Measurements from ENCODE around the gene HKDC1.
A peak's percentile ranks its signal among the peaks of the same experiment; 100 is the strongest.

The HKDC1 gene

DNA sequence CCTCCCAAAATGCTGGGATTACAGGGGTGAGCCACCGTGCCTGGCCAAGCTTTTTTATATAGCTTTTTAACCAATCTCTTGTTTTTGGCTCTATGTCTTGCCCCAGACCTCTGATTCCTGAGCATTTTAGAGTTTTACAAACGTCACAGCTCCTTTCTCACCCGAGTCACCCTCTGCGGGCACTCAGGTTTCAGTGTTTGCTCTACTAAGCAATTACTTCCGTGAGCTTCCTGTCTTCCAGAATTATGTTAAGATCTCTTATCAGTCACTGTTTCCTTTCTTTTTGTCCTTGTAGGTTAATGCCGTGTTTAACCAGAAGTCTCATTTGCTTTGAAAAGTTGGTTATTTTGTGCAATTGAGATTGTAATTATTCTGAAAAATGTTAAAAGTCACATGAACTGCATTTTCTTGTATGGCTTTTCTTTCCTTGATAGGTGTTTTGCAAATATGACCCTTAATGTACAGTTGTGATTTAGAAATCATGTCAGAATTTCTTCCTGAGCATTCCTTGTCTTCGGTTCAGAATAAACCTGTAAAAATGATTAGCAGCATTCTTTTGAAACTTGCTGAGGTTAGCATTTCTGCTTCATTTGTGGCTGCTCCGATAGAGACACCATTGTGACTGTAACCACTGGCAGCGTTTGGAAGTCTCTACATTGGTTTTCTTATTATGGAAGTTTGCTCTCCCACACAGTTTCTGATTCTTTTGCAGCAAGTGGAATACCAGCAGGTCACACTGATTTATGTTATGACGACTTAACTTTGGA is 4.5 kb upstream of the HKDC1 start:
- DNase-seq (ENCODE audit: low read depth in 2 of 2), result no peak

DNA sequence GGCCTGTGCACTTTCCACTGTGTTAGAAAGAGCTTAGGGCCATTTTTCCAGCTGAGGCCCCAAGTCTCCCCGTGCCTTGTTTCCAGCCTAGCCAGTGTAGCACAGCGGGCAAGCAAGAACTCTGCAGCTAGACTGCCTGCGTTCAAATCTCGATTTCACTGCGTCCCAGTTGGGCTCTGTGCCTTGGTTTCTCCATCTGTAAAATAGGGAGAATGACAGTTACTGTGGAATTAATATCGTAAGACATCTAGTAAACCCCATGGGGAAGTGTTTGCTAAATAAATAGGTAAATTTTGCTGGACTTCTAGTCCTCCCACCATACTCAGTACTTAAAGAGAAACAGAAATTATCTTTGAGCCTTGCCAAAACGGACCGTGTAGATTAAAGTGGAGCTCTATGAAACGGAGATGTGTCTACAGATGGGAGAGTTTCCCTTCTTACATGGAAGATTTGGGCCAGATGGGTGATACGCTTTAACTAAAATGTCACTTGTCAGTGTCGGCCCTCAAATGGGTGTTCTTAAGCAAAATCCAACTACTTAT is 3.5 kb upstream of the HKDC1 start:
- no peak for DNase-seq (ENCODE audit: low read depth in 2 of 2)

DNA sequence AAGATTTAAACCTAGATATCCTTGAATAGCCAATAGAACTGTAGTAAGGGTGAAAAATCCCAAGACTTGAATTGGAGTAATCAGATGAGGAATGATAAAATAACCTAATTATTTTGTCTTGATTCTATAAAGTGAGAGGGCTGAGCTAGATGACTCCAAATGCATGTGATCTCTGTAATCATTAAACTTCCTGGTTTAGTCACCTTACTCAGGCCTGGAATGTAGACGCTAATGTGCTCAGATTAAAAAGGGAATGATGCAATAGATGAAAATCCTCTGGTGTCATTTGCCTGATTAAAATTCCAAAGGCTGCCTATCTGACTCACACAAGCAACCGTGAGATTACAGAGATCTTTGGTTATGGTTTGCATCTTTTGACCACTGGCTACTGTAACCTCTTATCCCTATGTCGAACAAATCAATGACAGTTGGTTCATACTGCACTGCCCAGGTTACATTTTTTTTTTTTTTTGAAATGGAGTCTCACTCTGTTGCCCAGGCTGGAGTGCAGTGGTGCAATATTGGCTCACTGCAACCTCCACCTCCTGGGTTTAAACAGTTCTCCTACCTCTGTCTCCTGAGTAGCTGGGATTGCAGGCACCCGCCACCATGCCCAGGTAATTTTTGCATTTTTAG is 2.9 kb upstream of the HKDC1 start:
- DNase-seq (ENCODE audit: low read depth in 2 of 2), result no peak

DNA sequence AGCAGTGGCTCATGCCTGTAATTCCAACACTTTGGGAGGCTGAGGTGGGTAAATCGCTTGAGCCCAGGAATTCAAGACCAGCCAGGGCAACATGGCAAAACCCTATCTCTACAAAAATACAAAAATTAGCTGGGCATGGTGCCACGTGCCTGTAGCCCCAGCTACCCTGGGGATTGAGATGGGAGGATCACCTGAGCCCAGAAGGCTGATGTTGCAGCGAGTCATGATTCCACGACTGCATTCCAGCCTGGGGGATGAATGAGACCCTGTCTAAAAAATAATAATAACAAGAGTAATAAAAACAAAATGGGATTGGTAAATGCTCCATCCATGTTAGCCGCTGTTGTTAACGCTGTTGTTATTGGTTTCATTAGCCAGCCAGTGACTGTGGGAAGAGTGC is 1.3 kb upstream of the HKDC1 start:
- no peak for DNase-seq (ENCODE audit: low read depth in 2 of 2)

DNA sequence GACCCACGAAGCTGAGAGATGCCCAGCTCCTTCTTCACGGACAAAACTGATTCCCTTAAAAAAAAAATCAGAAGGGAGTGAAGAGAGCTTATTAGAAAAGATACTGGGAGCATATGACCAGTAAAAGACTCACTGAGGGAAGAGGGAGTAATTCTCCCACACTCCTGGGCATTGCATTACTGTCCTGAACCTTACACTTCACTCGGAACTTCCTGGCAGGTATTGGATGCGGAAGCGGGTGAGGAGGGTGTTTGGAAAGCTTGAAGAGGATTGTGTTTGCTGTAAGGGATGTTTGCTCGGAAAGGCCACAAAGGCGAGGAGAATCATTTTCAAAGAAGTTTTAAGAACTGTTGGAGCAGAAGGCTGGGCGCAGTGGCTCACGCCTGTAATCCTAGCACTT is 375 bp downstream of the HKDC1 start:
- DNase-seq (ENCODE audit: low read depth in 2 of 2), result no peak

DNA sequence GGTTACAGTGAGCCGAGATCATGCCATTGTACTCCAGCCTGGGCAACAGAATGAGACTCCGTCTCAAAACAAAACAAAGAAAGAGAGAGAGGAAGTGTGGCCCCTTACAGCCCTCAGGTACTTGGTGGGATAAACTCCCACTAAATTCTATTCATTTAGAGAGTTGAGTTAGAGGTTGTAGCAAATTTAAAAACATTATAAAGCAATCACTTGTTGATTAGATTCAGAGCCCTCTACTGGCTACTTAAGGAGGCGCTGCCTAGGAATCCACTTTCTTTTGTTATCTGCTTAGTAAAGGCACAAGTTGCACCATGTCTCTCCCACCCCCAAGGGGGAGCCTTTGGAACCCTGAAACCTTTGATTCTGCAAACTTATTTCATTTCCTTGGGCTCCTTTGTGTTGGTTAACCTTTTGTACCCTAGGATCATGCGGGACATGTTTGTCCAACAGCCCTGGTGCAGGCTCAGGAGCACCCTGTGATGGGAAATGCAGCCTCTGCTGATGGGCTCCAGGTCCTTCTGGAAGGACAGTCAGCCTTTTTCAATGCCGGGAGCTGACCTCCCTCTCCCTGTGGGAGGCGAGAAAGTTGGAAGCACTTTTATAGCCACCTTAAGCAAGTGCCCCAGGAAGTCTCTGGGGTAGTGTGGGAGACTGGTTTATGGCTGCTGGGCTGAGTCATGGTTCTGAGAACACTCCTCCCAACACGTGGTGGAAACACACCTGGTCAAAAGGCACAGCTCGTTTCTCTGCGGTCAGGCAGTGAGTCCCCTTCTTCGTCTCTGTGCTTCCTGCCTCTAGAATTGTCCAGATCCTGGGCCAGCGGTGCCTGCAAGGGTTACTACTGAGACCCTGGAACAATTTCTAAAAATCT is 2.3 kb downstream of the HKDC1 start:
- peak; percentile 51 to 70 for DNase-seq (ENCODE audit: low read depth in 2 of 2)

DNA sequence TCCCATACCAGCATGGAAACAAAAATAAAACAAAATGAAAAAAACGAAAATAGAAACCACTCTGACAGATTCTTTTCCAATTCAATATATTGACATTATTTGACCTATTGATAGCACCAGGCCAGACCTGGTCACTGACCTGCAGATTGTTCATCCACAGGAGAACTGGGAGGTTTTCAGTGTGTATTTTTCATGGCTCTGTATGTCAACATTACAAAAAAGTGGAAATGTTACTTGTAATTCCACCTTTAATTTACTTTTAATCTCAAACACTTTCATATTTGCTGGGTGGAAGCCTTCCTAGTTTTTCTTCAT is 2.9 kb downstream of the HKDC1 start:
- DNase-seq (ENCODE audit: low read depth in 2 of 2), result no peak

DNA sequence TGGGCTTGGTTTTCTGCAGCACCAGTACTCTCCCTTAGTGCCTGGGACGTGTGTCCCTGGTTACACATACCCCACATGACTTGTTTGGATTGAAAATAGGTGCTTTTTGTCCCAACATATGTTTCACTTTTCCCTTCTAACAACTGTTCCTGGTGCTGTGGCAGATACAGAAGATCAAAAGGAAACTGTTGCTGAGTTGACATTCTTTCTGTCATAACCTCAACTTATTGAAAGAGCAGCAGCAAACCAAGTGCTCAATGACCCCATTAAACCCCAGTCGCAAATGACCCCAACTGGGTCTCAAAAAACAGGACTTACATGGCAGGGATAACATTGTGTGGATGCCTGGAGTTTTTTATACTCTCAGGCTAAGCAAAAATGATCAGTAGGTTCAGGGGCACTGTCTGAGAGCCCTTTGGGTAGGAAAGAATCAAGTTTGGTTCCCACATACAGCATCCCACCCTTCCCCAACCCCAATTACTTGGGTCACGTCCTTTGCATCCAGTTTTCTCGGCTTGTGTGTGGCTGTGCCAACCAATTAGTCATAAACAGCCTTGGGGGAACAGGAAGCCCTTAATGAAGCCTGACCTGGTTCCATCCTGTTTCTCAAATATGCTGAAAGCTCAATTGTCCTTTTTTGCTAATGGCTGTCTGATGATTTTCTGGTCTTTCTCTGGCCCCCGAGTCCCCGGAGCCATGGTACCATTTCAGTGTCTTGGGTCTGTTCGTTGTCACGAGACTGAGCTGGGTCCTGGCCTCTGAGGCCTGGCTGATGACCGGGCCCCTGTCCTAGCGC is 4.9 kb downstream of the HKDC1 start:
- DNase-seq (ENCODE audit: low read depth in 2 of 2), result no peak

DNA sequence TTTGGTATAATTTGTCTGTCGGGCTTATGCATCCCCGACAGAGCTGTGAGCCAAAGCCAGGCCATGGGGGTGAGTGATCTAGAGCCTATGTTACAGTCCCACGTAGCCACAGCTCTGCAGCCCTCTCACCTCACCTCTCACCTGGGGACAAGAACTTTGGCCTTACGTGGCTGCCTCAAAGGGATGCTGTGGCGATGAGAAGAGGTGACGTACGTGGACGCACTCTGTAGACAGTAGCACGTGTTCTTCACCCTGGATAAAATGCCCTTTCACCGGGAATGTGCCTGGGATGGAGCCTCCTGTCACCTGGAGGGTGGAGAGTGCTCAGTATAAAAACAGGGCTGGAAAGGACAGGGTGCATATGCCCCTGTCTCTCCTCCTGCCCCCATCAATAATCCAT is 5.5 kb downstream of the HKDC1 start:
- no peak for DNase-seq (ENCODE audit: low read depth in 2 of 2)

DNA sequence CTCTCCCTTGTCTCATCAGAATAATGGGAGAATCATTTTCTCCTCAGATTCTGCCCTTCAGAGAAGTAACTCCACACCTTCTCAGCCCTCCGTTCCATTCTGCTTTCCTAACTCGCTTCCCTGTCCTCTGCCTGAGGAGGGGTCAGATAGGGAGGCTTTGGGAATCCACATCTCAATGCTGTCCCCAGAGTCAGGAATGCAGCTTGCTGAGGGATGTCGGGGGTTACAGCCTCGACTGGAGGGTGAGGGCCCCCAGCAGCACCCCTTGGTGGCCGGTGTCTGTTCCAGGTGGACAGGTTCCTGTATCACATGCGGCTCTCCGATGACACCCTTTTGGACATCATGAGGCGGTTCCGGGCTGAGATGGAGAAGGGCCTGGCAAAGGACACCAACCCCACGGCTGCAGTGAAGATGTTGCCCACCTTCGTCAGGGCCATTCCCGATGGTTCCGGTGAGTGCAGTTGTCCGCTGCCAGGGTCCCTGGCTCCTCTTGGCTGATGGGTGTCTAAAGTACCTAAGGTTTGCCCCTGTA is 6.9 kb downstream of the HKDC1 start:
- no peak for DNase-seq (ENCODE audit: low read depth in 2 of 2)

DNA sequence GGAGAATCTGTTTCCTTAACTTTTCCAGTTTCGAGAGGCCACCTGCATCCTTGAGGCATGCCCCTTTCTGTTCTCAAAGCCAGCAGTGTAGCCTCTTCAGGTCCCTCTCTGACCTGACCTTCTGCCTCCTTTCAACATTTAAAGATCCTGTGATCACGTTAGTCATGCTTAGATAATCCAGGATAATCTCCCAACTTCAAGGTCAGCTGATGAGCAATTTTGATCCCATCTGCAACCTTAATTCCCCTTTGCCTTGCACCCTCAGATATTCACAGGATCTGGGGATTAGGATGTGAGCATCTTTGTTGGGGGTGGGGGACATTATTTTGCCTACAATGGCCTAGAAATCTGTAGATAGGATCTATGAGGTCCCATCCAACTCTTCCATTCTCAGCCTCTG is 8.0 kb downstream of the HKDC1 start:
- DNase-seq (ENCODE audit: low read depth in 2 of 2), result no peak

DNA sequence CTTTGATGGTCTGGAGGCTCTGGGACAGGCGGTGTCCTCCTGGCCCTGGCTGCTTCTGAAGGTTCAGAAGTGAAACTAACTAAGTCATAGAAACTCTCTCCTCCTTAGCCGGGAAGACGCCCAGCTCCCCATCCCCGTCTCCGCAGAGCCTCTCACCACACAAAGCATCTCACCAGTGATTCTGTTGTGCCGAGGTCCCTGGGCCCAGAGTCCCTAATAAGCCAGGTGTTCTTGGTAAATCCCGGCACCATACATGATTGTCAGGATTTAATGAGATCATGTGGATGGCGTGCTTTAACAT is 9.4 kb downstream of the HKDC1 start:
- DNase-seq (ENCODE audit: low read depth in 2 of 2), result no peak

DNA sequence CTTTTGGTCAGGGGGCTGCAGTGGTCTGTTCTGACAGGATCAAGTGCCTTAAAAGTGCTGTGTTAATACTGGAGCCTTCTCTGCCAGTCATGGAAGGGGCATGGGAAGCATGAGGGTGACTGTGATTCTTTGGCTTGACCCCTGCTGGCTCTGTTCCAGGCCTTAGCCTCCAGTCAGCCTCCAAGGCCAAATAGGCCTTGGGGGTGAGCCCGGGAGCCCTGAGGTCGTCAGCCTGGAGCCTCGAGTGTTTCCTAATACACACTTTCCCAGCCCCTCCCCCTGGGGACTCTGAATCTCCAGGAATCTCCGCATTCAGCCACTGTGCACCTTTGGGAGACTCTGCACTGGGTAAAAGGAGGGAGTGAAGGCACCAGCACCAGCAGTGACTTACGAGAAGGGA is 10.0 kb downstream of the HKDC1 start:
- no peak for DNase-seq (ENCODE audit: low read depth in 2 of 2)

DNA sequence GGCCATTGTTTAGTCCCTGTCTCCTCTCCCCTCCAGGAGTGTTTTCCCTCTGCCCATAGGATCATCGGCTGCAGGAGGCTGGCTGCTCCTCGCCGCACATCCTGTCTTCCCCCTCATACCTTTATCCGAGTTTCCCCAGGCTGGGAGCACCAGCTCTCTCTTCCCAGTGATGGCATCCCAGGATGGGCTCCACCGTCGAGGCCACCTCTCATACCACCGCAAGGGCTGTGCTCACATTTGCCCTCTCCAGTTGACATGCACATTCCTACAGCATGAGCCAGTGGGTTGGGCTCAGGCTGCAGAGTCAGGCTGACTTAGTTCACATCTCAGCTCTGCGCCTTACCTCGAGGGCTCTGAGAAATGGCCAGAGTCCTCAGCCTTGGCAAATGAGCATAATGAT is 12.1 kb downstream of the HKDC1 start:
- no peak for DNase-seq (ENCODE audit: low read depth in 2 of 2)

DNA sequence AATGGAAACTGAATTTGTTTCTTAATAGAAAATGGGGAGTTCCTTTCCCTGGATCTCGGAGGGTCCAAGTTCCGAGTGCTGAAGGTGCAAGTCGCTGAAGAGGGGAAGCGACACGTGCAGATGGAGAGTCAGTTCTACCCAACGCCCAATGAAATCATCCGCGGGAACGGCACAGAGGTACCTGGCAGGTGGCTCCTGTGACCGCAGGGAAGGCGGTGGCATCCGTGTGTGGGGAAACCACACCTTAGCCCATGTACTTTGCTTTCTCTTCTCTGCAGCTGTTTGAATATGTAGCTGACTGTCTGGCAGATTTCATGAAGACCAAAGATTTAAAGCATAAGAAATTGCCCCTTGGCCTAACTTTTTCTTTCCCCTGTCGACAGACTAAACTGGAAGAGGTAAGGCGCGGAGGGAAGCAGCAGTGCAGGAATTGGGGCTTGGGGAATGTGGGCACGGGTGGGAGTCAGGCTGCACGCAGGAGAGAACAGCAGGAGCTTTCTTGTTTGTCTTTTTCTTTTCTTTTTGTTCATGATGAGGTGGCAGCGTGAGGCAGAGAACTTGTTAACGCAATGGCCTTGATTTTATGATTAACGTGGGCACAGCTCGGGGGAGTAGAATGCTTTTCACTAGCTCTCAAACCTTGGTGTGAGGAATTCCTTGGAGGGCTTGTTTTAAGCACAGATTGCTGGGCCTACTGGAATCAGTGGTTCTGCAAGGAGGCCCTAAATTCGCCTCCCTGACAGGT is 12.8 kb downstream of the HKDC1 start:
- DNase-seq (ENCODE audit: low read depth in 2 of 2), result no peak

DNA sequence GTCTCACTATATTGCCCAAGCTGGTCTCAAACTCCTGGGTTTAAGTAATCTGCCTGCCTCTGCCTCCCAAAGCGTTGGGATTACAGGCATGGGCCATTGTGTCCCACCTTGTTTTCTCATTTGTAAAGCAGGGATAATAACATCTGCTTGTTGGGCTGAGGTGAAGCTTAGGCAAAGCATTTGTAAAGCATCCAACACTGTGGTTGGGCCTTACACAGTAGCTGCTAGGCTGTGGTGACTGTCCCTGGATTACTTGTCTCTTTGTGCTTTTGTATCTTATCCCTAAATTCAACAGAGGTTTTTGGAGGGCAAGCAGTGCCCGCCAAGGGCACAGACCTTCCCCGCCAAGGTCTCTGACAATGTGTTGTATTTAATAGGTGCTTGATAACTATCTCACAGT is 14.3 kb downstream of the HKDC1 start:
- no peak for DNase-seq (ENCODE audit: low read depth in 2 of 2)

DNA sequence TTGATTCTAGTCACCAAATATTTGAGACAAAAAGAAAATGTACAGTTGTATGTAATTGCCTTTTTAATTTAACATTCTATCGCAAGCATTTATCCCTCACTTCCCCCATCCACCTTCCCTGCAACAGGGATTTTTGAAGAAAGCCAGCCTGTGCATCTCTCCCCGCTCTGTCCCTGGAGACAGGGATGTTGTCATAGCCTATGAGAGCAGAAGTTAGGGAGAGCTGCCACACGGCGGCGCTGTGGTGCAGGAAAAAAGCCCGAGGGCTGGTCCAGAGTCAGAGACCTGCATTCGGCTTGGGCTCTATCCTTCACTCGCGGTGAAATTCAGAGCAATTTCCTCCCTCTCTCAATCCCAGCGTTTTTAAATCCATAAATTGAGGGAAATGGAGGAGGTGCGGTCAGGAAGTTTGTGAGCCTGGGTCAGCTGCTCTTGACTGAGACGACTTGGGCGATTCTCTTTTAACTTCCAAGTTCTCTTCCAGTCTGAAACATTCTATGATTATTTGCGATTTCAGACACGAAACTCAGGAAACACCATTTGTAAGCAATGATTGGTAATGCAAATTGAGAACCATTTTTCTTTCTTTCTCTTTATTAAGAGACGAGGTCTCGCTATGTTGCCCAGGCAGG is 17.5 kb downstream of the HKDC1 start:
- peak; percentile 71 to 73 for DNase-seq (ENCODE audit: low read depth in 2 of 2)

DNA sequence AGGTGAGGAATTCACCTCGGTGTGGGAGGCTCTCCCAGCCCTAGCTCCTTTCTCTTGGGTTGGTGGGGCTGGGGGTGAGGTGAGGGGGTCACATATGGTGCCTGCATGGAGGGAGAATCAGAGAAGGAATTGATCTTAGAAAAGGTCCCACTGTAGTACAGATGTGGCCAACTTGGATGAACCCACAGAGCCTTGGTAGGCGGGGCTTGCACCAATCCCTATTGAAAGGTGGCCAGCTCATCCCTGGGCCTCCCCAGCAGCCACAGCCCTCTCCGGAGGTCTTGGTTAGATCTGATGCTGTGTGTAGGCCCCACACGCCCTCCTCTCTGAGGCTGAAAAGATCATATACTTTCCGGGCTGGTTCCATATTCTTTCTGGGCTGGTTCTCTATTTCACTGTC is 19.0 kb downstream of the HKDC1 start:
- no peak for DNase-seq (ENCODE audit: low read depth in 2 of 2)

DNA sequence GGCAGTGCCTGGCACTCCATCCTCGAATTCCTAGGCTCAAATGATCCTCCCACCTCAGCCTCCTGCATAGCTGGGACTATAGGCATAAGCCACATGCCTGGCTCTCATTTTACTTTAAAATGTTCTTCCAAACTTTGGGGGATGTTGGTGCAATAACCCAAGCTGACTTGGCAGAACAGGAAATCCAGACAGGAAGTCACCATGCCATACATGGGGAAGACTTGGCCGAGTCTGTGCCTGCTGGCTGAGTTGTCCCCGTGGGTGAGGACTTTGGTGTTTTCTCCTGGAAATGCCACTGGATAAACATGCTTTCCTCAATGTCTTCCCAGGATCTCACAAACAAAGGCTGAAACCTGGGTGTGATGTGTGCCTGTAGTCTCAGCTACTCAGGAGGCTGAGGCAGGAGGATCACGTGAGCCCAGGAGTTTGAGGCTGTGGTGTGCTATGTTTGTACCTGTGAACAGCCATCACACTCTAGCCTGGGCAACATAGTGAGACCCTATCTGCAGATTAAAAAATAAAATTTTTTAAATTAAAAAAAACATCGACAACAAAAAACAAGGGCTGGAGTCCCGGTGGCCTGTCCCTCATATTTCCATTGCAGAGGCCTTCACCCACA is 19.8 kb downstream of the HKDC1 start:
- no peak for DNase-seq (ENCODE audit: low read depth in 2 of 2)

DNA sequence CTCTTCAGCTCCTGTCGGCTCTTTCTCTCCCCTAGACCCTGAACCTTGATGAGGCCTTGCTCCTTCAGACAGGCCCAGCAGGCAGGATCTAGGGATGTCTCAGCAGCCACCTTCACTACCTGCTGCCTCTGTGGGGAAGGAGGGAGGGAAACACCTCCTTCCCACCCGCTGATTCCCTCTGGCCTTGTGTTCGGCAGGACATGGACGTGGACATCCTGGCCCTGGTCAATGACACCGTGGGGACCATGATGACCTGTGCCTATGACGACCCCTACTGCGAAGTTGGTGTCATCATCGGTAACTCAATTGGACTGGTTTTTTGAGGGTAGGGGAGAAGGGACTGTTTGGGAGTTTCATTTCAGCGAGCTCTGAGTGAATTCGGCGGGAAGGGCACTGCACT is 20.3 kb downstream of the HKDC1 start:
- DNase-seq (ENCODE audit: low read depth in 2 of 2), result no peak
